ENCODE measurements around the gene STK32B.
A peak's percentile ranks its signal among the peaks of the same experiment; 100 is the strongest.
"Not testable (repeated sequence)": the region's sequence is repeated elsewhere in the genome, so short reads cannot be mapped to it uniquely, and the experiment has no call there.

STK32B gene

DNA sequence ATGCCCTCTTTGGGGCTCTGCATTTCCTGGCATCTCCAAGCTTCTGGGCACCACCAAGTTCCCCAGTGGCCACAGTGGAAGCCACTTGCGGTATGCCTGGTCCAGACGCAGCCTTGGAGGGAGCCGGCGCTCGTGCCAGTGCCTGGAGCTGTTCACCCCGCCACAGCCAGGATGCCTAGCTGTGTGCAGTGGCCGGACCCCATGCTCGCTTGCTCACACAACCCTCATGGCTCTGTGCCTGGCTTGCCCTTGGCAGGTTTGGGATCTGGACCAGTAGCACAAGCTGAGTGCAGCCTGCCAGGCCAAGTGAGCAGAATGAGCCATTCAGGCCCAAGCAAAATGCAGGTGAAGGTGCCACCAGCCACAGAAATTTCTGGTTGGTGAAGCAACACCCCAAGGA, 373.6 kb downstream of the STK32B start:
- Histone ChIP-seq H3K4me3 (no peak overlapping the region), H3K4me1 (no peaks in the 10 kb centered on the region), H3K27me3 (no peaks in the 10 kb centered on the region), H3K9me3 (no peaks in the 10 kb centered on the region), H3K36me3 (no peaks in the 10 kb centered on the region), H3K27ac (no peak overlapping the region)
- TF ChIP-seq, protein P1, sequence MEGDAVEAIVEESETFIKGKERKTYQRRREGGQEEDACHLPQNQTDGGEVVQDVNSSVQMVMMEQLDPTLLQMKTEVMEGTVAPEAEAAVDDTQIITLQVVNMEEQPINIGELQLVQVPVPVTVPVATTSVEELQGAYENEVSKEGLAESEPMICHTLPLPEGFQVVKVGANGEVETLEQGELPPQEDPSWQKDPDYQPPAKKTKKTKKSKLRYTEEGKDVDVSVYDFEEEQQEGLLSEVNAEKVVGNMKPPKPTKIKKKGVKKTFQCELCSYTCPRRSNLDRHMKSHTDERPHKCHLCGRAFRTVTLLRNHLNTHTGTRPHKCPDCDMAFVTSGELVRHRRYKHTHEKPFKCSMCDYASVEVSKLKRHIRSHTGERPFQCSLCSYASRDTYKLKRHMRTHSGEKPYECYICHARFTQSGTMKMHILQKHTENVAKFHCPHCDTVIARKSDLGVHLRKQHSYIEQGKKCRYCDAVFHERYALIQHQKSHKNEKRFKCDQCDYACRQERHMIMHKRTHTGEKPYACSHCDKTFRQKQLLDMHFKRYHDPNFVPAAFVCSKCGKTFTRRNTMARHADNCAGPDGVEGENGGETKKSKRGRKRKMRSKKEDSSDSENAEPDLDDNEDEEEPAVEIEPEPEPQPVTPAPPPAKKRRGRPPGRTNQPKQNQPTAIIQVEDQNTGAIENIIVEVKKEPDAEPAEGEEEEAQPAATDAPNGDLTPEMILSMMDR (IDR thresholded peaks at IDR 0.05): no peak
- intact Hi-C loops (cut with DNase I; ENCODE audit: low total_unique reads): no loop called here
- no peak for DNase-seq

DNA sequence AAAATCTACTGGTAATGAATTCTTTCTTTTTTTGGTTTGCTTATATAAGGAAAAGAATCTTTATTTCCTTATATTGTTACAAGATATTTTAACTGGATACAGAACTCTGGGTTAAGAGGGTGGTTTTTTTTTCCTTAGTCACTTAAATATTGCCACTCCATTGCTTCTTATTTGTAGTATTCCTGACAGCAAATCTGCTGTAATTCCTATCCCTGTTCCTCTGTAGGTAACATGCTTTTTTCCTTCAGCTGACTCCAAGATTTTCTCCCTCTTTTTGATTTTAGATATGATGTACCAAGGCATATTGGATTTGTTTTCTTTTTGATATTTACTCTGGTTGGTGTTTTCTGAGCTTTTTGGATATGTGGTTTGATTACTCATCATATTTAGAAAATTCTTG, 378.5 kb downstream of the STK32B start:
- H3K9me3 ChIP-seq: no peaks in the 10 kb centered on the region
- no peaks in the 10 kb centered on the region for H3K36me3 ChIP-seq
- H3K27ac ChIP-seq: no peak overlapping the region
- TF ChIP-seq, protein P1 (IDR thresholded peaks at IDR 0.05): no peak
- no peaks in the 10 kb centered on the region for H3K27me3 ChIP-seq
- intact Hi-C loops (cut with DNase I; ENCODE audit: low total_unique reads): no loop called here
- H3K4me1 ChIP-seq: no peaks in the 10 kb centered on the region
- no peak overlapping the region for H3K4me3 ChIP-seq
- no peak for DNase-seq

DNA sequence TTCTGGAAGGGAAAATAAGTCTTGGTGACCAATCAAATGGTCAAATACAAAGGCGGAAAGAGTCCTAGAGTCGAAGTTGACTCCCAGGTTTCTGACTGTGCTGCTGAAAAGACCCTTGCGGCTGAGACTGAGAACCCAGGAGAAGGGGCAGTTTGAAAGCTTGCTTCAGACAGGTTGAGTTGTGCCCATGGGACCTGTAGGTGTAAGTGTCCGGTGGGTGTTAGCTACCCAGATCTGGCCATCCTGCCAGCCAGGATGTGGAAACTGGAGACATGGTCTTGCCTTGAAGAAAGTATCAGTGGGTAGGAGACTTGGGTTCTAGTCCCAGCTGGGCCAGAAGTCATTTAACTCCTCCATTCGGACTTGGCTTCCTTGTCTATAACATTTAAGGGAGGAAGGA, 381.9 kb downstream of the STK32B start:
- Histone ChIP-seq H3K9me3 (no peaks in the 10 kb centered on the region), H3K36me3 (no peaks in the 10 kb centered on the region), H3K4me1 (no peaks in the 10 kb centered on the region), H3K27ac (no peak overlapping the region), H3K27me3 (no peaks in the 10 kb centered on the region), H3K4me3 (no peak overlapping the region)
- TF ChIP-seq, protein P1 (IDR thresholded peaks at IDR 0.05): no peak
- no peak for DNase-seq
- intact Hi-C loops (cut with DNase I; ENCODE audit: low total_unique reads): no loop called here

DNA sequence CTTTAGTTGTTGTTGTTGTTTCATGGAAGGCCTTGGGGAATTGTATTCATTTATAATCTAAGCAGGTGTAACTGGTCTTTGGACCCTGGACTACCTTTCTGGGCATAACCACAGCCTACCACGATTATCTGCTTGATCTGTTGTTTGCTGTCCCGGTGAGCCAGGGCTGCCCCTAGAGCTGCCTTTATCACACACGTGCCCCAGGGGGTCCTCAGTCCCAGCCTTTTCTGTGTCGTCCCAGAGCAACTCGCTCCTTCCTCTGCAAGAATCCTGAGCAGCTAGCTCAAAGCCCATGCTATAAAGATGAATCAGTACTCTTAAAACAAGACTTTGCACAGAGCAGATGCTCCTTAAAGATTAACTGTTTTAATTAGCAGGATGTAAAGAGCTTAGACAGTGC, 383.9 kb downstream of the STK32B start:
- Histone ChIP-seq H3K4me1 (no peaks in the 10 kb centered on the region), H3K36me3 (no peaks in the 10 kb centered on the region), H3K27me3 (no peaks in the 10 kb centered on the region), H3K27ac (no peak overlapping the region), H3K9me3 (no peaks in the 10 kb centered on the region), H3K4me3 (no peak overlapping the region)
- no peak for DNase-seq
- intact Hi-C loops (cut with DNase I; ENCODE audit: low total_unique reads): no loop called here
- TF ChIP-seq, protein P1 (IDR thresholded peaks at IDR 0.05): no peak

DNA sequence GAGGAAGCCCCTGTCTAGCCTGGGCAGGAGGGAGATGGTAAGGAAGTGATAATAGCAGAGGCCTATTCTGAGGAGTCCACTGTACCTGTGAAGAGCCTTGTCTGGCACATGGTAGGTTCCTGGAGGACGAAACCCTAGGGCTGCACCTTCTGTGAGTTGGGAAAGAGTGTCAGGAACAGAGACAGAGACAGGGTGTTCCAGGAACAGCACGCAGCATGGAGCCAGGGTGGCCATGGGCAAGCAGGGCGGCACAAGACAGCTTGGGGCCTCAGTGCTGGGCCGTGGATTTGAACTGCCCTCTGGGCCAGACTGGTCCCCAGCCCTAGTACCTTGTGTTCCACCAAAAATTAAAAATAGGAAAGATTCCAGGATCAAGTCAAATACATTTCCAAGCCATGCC, 384.5 kb downstream of the STK32B start:
- H3K9me3 ChIP-seq: no peaks in the 10 kb centered on the region
- H3K27me3 ChIP-seq: no peaks in the 10 kb centered on the region
- DNase-seq: peak in 1 of 2 donors; percentile 19
- H3K27ac ChIP-seq: no peak overlapping the region
- no peaks in the 10 kb centered on the region for H3K36me3 ChIP-seq
- no peaks in the 10 kb centered on the region for H3K4me1 ChIP-seq
- intact Hi-C loops (cut with DNase I; ENCODE audit: low total_unique reads): no loop called here
- H3K4me3 ChIP-seq: no peak overlapping the region
- TF ChIP-seq, protein P1 (IDR thresholded peaks at IDR 0.05): no peak

DNA sequence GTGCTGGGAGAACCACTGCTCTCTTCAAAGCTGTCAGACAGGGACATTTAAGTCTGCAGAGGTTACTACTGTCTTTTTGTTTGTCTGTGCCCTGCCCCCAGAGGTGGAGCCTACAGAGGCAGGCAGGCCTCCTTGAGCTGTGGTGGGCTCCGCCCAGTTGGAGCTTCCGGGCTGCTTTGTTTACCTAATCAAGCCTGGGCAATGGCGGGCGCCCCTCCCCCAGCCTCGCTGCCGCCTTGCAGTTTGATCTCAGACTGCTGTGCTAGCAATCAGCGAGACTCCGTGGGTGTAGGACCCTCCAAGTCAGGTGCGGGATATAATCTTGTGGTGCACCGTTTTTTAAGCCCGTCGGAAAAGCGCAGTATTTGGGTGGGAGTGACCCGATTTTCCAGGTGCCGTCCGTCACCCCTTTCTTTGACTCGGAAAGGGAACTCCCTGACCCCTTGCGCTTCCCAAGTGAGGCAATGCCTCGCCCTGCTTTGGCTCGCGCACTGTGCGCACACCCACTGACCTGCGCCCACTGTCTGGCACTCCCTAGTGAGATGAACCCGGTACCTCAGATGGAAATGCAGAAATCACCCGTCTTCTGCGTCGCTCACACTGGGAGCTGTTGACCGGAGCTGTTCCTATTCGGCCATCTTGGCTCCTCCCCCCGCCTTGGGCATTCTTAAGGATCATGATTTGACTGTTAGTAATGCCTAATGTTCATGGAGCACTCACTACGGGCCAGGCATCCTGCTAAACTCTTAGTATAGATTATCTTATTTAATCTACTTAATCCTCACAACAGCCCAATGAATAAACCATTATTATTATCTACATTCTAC, 392.9 kb downstream of the STK32B start:
- H3K9me3 ChIP-seq; H3K27ac ChIP-seq; H3K36me3 ChIP-seq; H3K4me1 ChIP-seq; H3K4me3 ChIP-seq; H3K27me3 ChIP-seq; intact Hi-C loops (cut with DNase I; ENCODE audit: low total_unique reads): not testable (repeated sequence)
- peak in 1 of 2 donors; percentile 34 for DNase-seq
